Ascending aorta (tissue), 2 donors: ENCODE results near the gene YWHAG. TPM values are rescaled to one million over a fixed set of nuclear protein-coding genes. Genes with fewer than 3 reads are reported as not detected.

ENCODE experiments used
- DNase-seq, 2 donors: peaks; one replicate each; pipeline ENCODE4 v3.0.0-alpha.2; 2019; ENCODE audit warnings: low spot score in 2 of 2
- H3K27ac ChIP-seq, 2 donors: fragments of 200-600 bp; sonication (generic); one replicate each; pipeline ENCODE4 v1.5.1; 2016 to 2017; ENCODE audit warnings: mild to moderate bottlenecking in 1 of 2
- H3K27me3 ChIP-seq: fragments of 200-600 bp; sonication (generic); one replicate; pipeline ENCODE4 v1.5.1; 2017
- H3K36me3 ChIP-seq, 2 donors: fragments of 200-600 bp; sonication (generic); one replicate each; pipeline ENCODE4 v1.5.1; 2016
- H3K4me1 ChIP-seq, 2 donors: fragments of 200-600 bp; sonication (generic); one replicate each; pipeline ENCODE4 v1.5.1; 2016 to 2017; ENCODE audit warnings: mild to moderate bottlenecking in 1 of 2
- H3K4me3 ChIP-seq, 2 donors: fragments of 200-600 bp; sonication (generic); one replicate each; pipeline ENCODE4 v1.5.1; 2016 to 2017; ENCODE audit warnings: mild to moderate bottlenecking in 1 of 2
- H3K9me3 ChIP-seq, 2 donors: fragments of 200-600 bp; sonication (generic); one replicate each; pipeline ENCODE4 v1.5.1; 2016
- intact Hi-C: fragments of 100-400 bp; cut with DNase I; formaldehyde crosslinking; loops from one replicate; pipeline ENCODE4 v1.15.1; 2023
- total RNA-seq: library from RNA; depleted of rRNA; stranded (reverse); fragments of >200 nt; gene quantifications from one replicate; pipeline ENCODE4 v1.1.0, GENCODE V29; 2016
- TF ChIP-seq, protein P1 (sequence below), 3 experiments: fragments of 200-600 bp in 2 of 3; fragments of 450-650 bp in 1 of 3; sonication (generic) in 2 of 3; IDR thresholded peaks; one replicate each; pipeline ENCODE4 v1.5.1; 2016 to 2019; ENCODE audit warnings: antibody characterized with exemption in 3 of 3, mild to moderate bottlenecking in 1 of 3, moderate library complexity in 1 of 3

Gene YWHAG
- total RNA-seq, 1 donor from 2014 or later = 83.0 TPM

DNA sequence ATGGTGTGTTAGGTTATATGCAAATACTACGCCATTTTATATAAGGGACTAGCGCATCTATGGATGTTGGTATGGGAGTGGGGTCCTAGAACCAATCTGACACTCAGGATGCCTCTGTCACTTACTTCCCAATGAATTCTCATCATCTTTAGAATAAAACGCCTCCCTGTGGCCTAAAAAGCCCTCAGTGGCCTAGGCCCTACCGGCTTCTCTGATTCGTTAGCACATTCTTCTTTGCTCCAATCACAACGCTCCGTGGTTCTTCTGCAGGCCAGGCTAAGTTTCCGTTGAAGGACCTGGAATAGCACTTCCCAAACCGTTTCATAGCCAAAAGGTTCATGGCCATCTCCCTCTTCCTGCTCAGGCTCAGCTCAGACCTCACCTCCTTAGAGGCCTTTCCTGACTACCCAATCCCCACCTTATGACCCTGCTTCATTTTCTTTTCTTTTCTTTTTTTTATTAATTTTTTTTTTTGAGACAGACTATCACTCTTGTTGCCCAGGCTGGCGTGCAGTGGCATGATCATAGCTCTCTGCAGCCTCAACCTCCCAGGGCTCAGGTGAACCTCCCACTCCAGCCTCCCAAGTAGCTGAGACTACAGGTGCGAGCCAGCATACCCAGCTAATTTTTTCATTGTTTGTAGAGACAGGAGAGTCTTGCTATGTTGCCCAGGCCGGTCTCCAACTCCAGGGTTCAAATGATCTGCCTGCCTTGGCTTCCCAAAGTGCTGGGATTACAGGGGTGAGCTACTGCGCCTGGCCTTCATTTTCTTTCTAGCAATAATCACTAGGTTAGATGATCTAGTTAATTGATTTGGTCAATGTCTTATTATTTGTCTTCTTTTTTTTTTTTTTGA, 24.5 kb upstream of the YWHAG start:
- Histone ChIP-seq H3K36me3 (no peaks in the 10 kb centered on the region), H3K4me3 (no peak overlapping the region), H3K9me3 (no peaks in the 10 kb centered on the region), H3K27ac (no peak overlapping the region), H3K4me1 (peaks cover 3 to 25% of the 10 kb centered on the region in 2 donors), H3K27me3 (no peaks in the 10 kb centered on the region)
- no peak for DNase-seq
- TF ChIP-seq, protein P1, sequence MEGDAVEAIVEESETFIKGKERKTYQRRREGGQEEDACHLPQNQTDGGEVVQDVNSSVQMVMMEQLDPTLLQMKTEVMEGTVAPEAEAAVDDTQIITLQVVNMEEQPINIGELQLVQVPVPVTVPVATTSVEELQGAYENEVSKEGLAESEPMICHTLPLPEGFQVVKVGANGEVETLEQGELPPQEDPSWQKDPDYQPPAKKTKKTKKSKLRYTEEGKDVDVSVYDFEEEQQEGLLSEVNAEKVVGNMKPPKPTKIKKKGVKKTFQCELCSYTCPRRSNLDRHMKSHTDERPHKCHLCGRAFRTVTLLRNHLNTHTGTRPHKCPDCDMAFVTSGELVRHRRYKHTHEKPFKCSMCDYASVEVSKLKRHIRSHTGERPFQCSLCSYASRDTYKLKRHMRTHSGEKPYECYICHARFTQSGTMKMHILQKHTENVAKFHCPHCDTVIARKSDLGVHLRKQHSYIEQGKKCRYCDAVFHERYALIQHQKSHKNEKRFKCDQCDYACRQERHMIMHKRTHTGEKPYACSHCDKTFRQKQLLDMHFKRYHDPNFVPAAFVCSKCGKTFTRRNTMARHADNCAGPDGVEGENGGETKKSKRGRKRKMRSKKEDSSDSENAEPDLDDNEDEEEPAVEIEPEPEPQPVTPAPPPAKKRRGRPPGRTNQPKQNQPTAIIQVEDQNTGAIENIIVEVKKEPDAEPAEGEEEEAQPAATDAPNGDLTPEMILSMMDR (IDR thresholded peaks at IDR 0.05) = no peak
- intact Hi-C loops = no loop called here

DNA sequence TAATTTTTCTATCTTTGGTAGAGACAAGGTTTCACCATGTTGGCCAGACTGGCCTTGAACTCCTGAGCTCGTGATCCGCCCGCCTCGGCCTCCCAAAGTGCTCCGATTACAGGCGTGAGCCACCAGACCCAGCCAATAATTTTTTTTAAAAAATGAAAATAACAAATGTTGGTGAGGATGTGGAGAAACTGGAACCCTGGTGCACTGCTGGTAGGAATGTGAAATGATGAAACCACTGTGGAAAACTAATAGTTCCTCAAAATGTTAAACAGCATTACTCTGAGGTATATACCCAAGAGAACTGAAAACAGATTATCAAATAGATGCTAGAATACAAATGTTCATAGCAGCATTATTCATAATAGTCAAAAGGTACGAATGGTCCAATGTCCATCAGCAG, 23.0 kb upstream of the YWHAG start:
- intact Hi-C loops = no loop called here

DNA sequence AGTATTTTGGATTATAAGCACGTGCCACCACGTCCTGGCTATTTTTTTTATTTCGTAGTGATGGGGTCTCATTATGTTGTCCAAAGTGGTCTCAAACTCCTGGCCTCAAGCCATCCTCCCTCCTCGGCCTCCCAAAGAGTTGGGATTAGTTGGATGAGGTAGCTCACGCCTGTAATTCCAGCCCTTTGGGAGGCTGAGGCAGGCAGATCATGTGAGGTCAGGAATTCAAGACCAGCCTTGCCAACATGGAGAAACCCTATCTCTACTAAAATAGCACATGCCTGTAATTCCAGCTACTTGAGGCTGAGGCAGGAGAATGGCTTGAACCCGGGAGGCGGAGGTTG, 21.8 kb upstream of the YWHAG start:
- Histone ChIP-seq H3K36me3 (no peaks in the 10 kb centered on the region), H3K4me3 (peak overlapping the region; percentile 32 to 51), H3K27ac (peak overlapping the region; percentile 94 to 95), H3K4me1 (peaks cover 3 to 25% of the 10 kb centered on the region in 2 donors), H3K27me3 (no peaks in the 10 kb centered on the region), H3K9me3 (no peaks in the 10 kb centered on the region)
- peak in 1 of 2 donors; percentile 72 for DNase-seq
- intact Hi-C loops = no loop called here
- TF ChIP-seq, protein P1 (IDR thresholded peaks at IDR 0.05) = no peak

More for the DNA sequence above, 23.0 kb upstream of the YWHAG start:
- Histone ChIP-seq H3K27me3 (no peaks in the 10 kb centered on the region), H3K9me3 (no peaks in the 10 kb centered on the region), H3K4me1 (peaks cover 3 to 25% of the 10 kb centered on the region in 2 donors), H3K27ac (no peak overlapping the region), H3K36me3 (no peaks in the 10 kb centered on the region), H3K4me3 (no peak overlapping the region)
- TF ChIP-seq, protein P1 (IDR thresholded peaks at IDR 0.05) = no peak
- no peak for DNase-seq

DNA sequence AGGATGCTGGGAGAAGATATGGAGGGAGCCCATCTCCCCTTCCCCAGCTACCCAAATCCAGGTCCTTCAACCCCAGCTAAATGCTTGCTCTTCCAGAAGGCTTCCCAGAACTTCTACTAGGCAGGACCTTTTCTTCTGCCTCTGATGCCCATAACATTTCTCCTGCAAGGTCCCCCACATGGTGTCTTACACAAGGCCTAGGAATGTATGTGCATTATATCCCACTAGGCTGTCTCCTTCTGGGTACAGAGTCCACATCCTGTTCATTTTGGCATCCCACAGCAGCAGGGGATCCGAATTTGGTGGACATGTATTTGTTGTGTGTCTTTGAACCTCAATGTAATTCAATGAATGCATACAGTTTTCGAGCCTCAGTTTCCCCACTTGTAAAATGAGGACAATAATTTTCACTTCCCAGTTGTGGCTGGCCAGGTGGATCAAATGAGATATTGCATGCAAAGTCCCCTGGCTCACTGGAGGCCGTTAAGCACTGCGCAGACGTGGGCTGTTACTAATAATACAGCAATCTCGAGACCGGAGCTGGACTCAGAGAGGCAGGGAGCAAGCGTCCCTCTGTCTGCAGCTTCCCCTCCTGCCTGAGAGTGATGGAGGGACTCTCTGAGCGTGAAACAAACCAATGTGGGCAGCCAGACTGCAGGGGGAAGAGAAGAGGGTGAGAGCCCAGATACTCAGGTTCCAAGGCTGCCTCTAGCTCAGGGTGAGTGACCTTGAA, 18.6 kb upstream of the YWHAG start:
- no peaks in the 10 kb centered on the region for H3K36me3 ChIP-seq
- no peak for DNase-seq
- H3K27me3 ChIP-seq = no peaks in the 10 kb centered on the region
- peaks cover 3 to 28% of the 10 kb centered on the region in 2 donors for H3K4me1 ChIP-seq
- TF ChIP-seq, protein P1 (IDR thresholded peaks at IDR 0.05) = no peak
- no peak overlapping the region for H3K4me3 ChIP-seq
- peak overlapping the region; percentile 94 to 95 for H3K27ac ChIP-seq
- no peaks in the 10 kb centered on the region for H3K9me3 ChIP-seq
- intact Hi-C loops = no loop called here

DNA sequence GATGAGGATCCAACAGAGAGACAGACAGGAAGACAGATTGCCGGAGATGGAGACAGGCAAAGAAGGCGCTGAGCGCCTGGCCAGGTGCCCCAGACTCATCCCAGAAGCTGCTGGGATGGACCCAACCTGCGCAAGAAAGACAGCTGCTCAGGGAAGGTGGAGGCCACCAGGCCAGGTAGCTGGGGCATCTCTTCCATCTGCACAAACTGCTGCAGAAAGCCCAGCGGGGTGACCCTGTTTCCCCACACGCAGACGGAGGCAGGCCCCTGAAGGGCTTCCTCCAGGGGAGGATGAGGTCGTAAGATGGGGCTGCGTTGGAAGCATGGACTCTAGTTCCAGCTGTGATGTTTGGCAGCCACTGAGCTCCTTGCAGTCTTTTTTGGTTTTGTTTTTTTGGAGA, 16.5 kb upstream of the YWHAG start:
- H3K9me3 ChIP-seq = no peaks in the 10 kb centered on the region
- H3K4me3 ChIP-seq = no peak overlapping the region
- intact Hi-C loops = no loop called here
- DNase-seq = no peak
- no peaks in the 10 kb centered on the region for H3K36me3 ChIP-seq
- no peaks in the 10 kb centered on the region for H3K27me3 ChIP-seq
- peaks cover 3 to 17% of the 10 kb centered on the region in 2 donors for H3K4me1 ChIP-seq
- no peak overlapping the region for H3K27ac ChIP-seq
- TF ChIP-seq, protein P1 (IDR thresholded peaks at IDR 0.05) = no peak
